LoVo (cell line): Measurements from ENCODE around the gene USE1.
A peak's percentile ranks its signal among the peaks of the same experiment; 100 is the strongest.

Experiments
- DNase-seq: peaks from one replicate; pipeline ENCODE4 v3.0.0-alpha.2; 2016; ENCODE audit warnings: low spot score

The USE1 gene

GRCh38 chr19:17205237-17206140 lies 9.7 kb upstream of the USE1 start:
- no peak for DNase-seq

- DNase-seq = no peak
Observed at GRCh38 chr19:17206736-17207581, 8.2 kb upstream of the USE1 start.

- DNase-seq = no peak
Observed at GRCh38 chr19:17209126-17210036, 5.8 kb upstream of the USE1 start.

- DNase-seq = no peak
Observed at GRCh38 chr19:17210296-17210695, 4.9 kb upstream of the USE1 start.

GRCh38 chr19:17211547-17212446 lies 3.4 kb upstream of the USE1 start:
- no peak for DNase-seq

GRCh38 chr19:17213334-17213733 lies 1.8 kb upstream of the USE1 start:
- no peak for DNase-seq

- no peak for DNase-seq
Observed at GRCh38 chr19:17214508-17215126, 540 bp upstream of the USE1 start.

- DNase-seq = no peak
Observed at GRCh38 chr19:17216058-17216670, 1.0 kb downstream of the USE1 start.

- DNase-seq = no peak
Observed at GRCh38 chr19:17219286-17219685, 4.1 kb downstream of the USE1 start.

GRCh38 chr19:17220207-17220758 lies 5.1 kb downstream of the USE1 start:
- peak; percentile 39 for DNase-seq

- no peak for DNase-seq
Observed at GRCh38 chr19:17225053-17225452, 9.9 kb downstream of the USE1 start.

- peak; percentile 98 for DNase-seq
Observed at GRCh38 chr19:17226002-17226933, 11.1 kb downstream of the USE1 start, which contains the start of gene OCEL1. Gene OCEL1 (plus strand): TSS chr19:17226226. CDS start chr19:17226248, 22 bp downstream.

- no peak for DNase-seq
Observed at GRCh38 chr19:17227798-17228367, 12.7 kb downstream of the USE1 start.

- no peak for DNase-seq
Observed at GRCh38 chr19:17229890-17230289, 14.7 kb downstream of the USE1 start.

- DNase-seq = no peak
Observed at GRCh38 chr19:17232258-17232657, 17.1 kb downstream of the USE1 start.

GRCh38 chr19:17234911-17235299 lies 19.7 kb downstream of the USE1 start:
- peak; percentile 68 for DNase-seq

GRCh38 chr19:17235300-17235970 lies 20.3 kb downstream of the USE1 start:
- DNase-seq = peak; percentile 73
